ENCODE results near the gene GTPBP8. TPM values are rescaled to one million over a fixed set of nuclear protein-coding genes. Genes with fewer than 3 reads are reported as not detected.
A peak's percentile ranks its signal among the peaks of the same experiment; 100 is the strongest.

Gene GTPBP8
- total RNA-seq, 4 donors from 2014 or later: 7.8 to 26.0 (median 21.4) TPM

- Histone ChIP-seq H3K36me3 (no peaks in the 10 kb centered on the region), H3K9me3 (no peaks in the 10 kb centered on the region), H3K27ac (no peak overlapping the region), H3K4me3 (no peak overlapping the region), H3K4me1 (no peaks in the 10 kb centered on the region), H3K27me3 (no peaks in the 10 kb centered on the region)
- ATAC-seq: no peak
- TF ChIP-seq CTCF (IDR thresholded peaks at IDR 0.05) (no peak), EP300 (IDR thresholded peaks at IDR 0.05) (no peak), POLR2AphosphoS5 (IDR thresholded peaks at IDR 0.05) (no peak), POLR2A (IDR thresholded peaks at IDR 0.05) (no peak)
Measured at GRCh38 chr3:112972158-112972557, 18.6 kb upstream of the GTPBP8 start.

GRCh38 chr3:112973325-112974177 is 17.2 kb upstream of the GTPBP8 start:
- Histone ChIP-seq H3K36me3 (no peaks in the 10 kb centered on the region), H3K4me3 (peak overlapping the region; percentile 17 to 23), H3K27ac (no peak overlapping the region), H3K27me3 (no peaks in the 10 kb centered on the region), H3K4me1 (no peaks in the 10 kb centered on the region), H3K9me3 (no peaks in the 10 kb centered on the region)
- no peak for ATAC-seq
- TF ChIP-seq CTCF (IDR thresholded peaks at IDR 0.05) (no peak), POLR2AphosphoS5 (IDR thresholded peaks at IDR 0.05) (no peak), EP300 (IDR thresholded peaks at IDR 0.05) (no peak)
- WGBS, 2 donors (ENCODE audit: low coverage in 1 of 2): 50 to 69% methylated on average over 4 to 5 of the region's 5 CpGs

GRCh38 chr3:112974178-112974517 is 16.6 kb upstream of the GTPBP8 start:
- Histone ChIP-seq H3K9me3 (no peaks in the 10 kb centered on the region), H3K36me3 (no peaks in the 10 kb centered on the region), H3K27me3 (no peaks in the 10 kb centered on the region), H3K4me1 (no peaks in the 10 kb centered on the region), H3K27ac (no peak overlapping the region), H3K4me3 (peak overlapping the region; percentile 17 to 23)
- WGBS, 2 donors (ENCODE audit: low coverage in 1 of 2): 82 to 100% methylated on average over 1 to 2 of the region's 2 CpGs
- TF ChIP-seq POLR2AphosphoS5 (IDR thresholded peaks at IDR 0.05): no peak
- TF ChIP-seq CTCF (IDR thresholded peaks at IDR 0.05): no peak
- TF ChIP-seq EP300 (IDR thresholded peaks at IDR 0.05): no peak
- TF ChIP-seq POLR2A (IDR thresholded peaks at IDR 0.05): no peak
- no peak for ATAC-seq

GRCh38 chr3:112974894-112975293 is 15.9 kb upstream of the GTPBP8 start, which contains the start of gene CD200R1:
Gene CD200R1, minus strand, starts transcription at chr3:112975103. Its CDS starts 246 bp downstream, at chr3:112974857.
- TF ChIP-seq CTCF (IDR thresholded peaks at IDR 0.05) (no peak), EP300 (IDR thresholded peaks at IDR 0.05) (no peak), POLR2A (IDR thresholded peaks at IDR 0.05) (no peak), POLR2AphosphoS5 (IDR thresholded peaks at IDR 0.05) (no peak)
- 19 to 50% methylated on average over 2 to 5 of the region's 5 CpGs for WGBS, 2 donors (ENCODE audit: low coverage in 1 of 2)
- Histone ChIP-seq H3K27me3 (no peaks in the 10 kb centered on the region), H3K27ac (no peak within 1 kb of the TSS), H3K36me3 (no peaks in the 10 kb centered on the region), H3K4me3 (peak within 1 kb of the TSS; percentile 17 to 23), H3K9me3 (no peaks in the 10 kb centered on the region), H3K4me1 (no peaks in the 10 kb centered on the region)
- no peak for ATAC-seq

- H3K4me1 ChIP-seq: no peaks in the 10 kb centered on the region
- H3K4me3 ChIP-seq: no peak overlapping the region
- no peaks in the 10 kb centered on the region for H3K27me3 ChIP-seq
- H3K36me3 ChIP-seq: no peaks in the 10 kb centered on the region
- TF ChIP-seq EP300 (IDR thresholded peaks at IDR 0.05): no peak
- TF ChIP-seq CTCF (IDR thresholded peaks at IDR 0.05): no peak
- TF ChIP-seq POLR2AphosphoS5 (IDR thresholded peaks at IDR 0.05): no peak
- TF ChIP-seq POLR2A (IDR thresholded peaks at IDR 0.05): no peak
- H3K9me3 ChIP-seq: no peaks in the 10 kb centered on the region
- no peak for ATAC-seq
- no peak overlapping the region for H3K27ac ChIP-seq
Measured at GRCh38 chr3:112976001-112976400, 14.8 kb upstream of the GTPBP8 start.
